ENCODE results near the gene FCHSD1.

The FCHSD1 gene

GRCh38 chr5:141598391-141599345, 52.5 kb downstream of the FCHSD1 start:
- no peak for TF ChIP-seq CTCF (IDR thresholded peaks at IDR 0.05; ENCODE audit: low read depth, low read length, missing control alignments)
- no peak overlapping the region for H3K4me3 ChIP-seq (ENCODE audit: low read depth, low read length)
- DNase-seq (ENCODE audit: low read depth), result no peak

DNA sequence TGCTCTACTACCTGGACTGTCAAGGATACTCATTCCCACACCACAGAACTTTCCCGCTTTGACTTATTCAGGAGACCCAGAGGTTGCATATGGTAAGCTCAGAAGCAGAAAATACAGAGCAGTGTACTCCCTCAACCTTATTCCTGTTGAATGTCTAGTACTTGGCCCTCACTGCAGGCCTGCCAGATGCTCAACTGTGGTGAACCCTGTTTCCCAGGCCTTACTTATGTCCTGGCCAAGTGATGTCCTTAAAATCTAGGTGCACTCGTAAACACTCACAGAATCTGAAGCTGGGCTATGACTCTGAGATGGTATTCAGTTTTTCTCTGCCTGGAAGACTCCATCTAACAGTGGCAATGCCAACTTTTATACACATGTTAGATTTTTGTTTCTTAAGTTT, 53.4 kb downstream of the FCHSD1 start:
- H3K4me3 ChIP-seq (ENCODE audit: low read depth, low read length), result no peak overlapping the region
- no peak for TF ChIP-seq CTCF (IDR thresholded peaks at IDR 0.05; ENCODE audit: low read depth, low read length, missing control alignments)
- DNase-seq (ENCODE audit: low read depth), result no peak

GRCh38 chr5:141597394-141597793, 53.8 kb downstream of the FCHSD1 start:
- no peak for DNase-seq (ENCODE audit: low read depth)

DNA sequence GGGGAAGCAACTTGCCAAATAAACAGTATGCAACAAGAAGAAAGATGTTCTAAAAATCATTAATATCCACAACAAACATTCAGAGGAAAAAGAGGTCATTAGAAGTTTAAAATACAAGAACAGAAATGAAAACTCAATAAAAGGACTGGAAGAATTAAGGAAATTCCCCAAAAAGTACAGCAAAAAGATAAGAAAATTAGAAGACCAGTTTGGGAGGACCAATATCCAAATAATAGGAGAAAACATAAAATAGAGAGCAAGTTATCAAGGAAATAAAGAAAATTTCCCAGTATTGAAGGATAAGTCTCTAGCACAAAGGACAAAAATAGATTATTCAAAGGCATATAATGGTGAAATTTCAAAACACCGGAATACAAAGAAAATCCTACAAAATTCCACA, 54.4 kb downstream of the FCHSD1 start:
- DNase-seq (ENCODE audit: low read depth), result no peak
- TF ChIP-seq CTCF (IDR thresholded peaks at IDR 0.05; ENCODE audit: low read depth, low read length, missing control alignments), result no peak
- H3K4me3 ChIP-seq (ENCODE audit: low read depth, low read length), result no peak overlapping the region

More at GRCh38 chr5:141597394-141597793, 53.8 kb downstream of the FCHSD1 start:
- TF ChIP-seq CTCF (IDR thresholded peaks at IDR 0.05; ENCODE audit: low read depth, low read length, missing control alignments), result no peak
- no peak overlapping the region for H3K4me3 ChIP-seq (ENCODE audit: low read depth, low read length)

GRCh38 chr5:141590127-141590526, 61.1 kb downstream of the FCHSD1 start:
- no peak for DNase-seq (ENCODE audit: low read depth)
- TF ChIP-seq CTCF (IDR thresholded peaks at IDR 0.05; ENCODE audit: low read depth, low read length, missing control alignments), result no peak
- no peak overlapping the region for H3K4me3 ChIP-seq (ENCODE audit: low read depth, low read length)
